HCT116 (cell line): Measurements from ENCODE around the gene DPF3. TPM values are rescaled to one million over a fixed set of nuclear protein-coding genes. Genes with fewer than 3 reads are reported as not detected.

Experiments used
- ATAC-seq: fragments of 200-7000 bp; cut with Tn5 transposase; 2 replicates; pipeline ENCODE4 v1.9.1; 2020; ENCODE audit warnings: mild to moderate bottlenecking, moderate library complexity
- BruUV-seq: library from RNA; stranded (reverse); fragments of 400-500 nt; replicated peaks from 2 replicates; lab custom pipeline; 2021; lab: Mats Ljungman, UMichigan
- CTCF ChIA-PET: fragments of 300-600 bp; sonication (Branson Sonifier 250); formaldehyde crosslinking; loops from one replicate; lab custom pipeline; 2021; ENCODE audit warnings: antibody characterized with exemption; lab: Charles Lee
- POLR2A ChIA-PET: fragments of 300-600, 350-600 bp; sonication (Branson Sonifier 250); formaldehyde crosslinking; loops from one replicate; lab custom pipeline; 2021; ENCODE audit warnings: antibody characterized with exemption; lab: Charles Lee
- RAD21 ChIA-PET, 2 experiments: fragments of 300-600 bp; sonication (Branson Sonifier 250); formaldehyde crosslinking; loops; one replicate each; lab custom pipeline; 2023; ENCODE audit warnings: low total read pairs in 2 of 2; ENCODE audit not compliant: uncharacterized antibody in 2 of 2, unreplicated experiment in 2 of 2, low non-redundant PET in 1 of 2; lab: Charles Lee
- DNase-seq: peaks from one replicate; pipeline ENCODE4 v3.0.0-alpha.2; 2010; ENCODE audit warnings: low read depth, low spot score
- H2AFZ ChIP-seq: fragments of 200-600 bp; shearing (Covaris generic), sonication (generic); 2 replicates; pipeline ENCODE4 v1.6.1; 2017; ENCODE audit warnings: low read depth, mixed run types, mixed read lengths, antibody characterized with exemption, low read length; ENCODE audit not compliant: poor library complexity, severe bottlenecking
- H3K27ac ChIP-seq: 2 replicates; pipeline ENCODE4 v1.5.1; 2012; ENCODE audit warnings: low read depth, low read length
- H3K27me3 ChIP-seq: fragments of 200-600 bp; sonication (generic); 2 replicates; pipeline ENCODE4 v1.6.1; 2016; ENCODE audit warnings: mixed run types, low read length, mixed read lengths; ENCODE audit not compliant: insufficient read depth
- H3K36me3 ChIP-seq, 2 experiments: fragments of 200-500 bp in 1 of 2; fragments of 200-600 bp in 1 of 2; sonication (Bioruptor generic) in 1 of 2; sonication (generic) in 1 of 2; 2 replicates each; pipeline versions ENCODE4 v1.5.1 to v1.6.1; 2014 to 2016; ENCODE audit warnings: low read length in 2 of 2, inconsistent platforms in 1 of 2, mixed read lengths in 1 of 2, mixed run types in 1 of 2; ENCODE audit not compliant: insufficient read depth in 2 of 2, control insufficient read depth in 1 of 2
- H3K4me1 ChIP-seq, 2 experiments: fragments of 200-600 bp in 1 of 2; sonication (generic) in 1 of 2; 2 replicates each; pipeline versions ENCODE4 v1.5.1 to v1.6.1; 2012 to 2017; ENCODE audit warnings: low read length in 2 of 2, inconsistent platforms in 1 of 2, mild to moderate bottlenecking in 1 of 2, mixed read lengths in 1 of 2, mixed run types in 1 of 2, moderate library complexity in 1 of 2; ENCODE audit not compliant: insufficient read depth in 2 of 2, control insufficient read depth in 1 of 2
- H3K4me2 ChIP-seq: fragments of 200-600 bp; sonication (generic); 2 replicates; pipeline ENCODE4 v1.6.1; 2017; ENCODE audit warnings: mixed run types, low read length, mixed read lengths
- H3K4me3 ChIP-seq, 2 experiments: fragments of 200-600 bp in 1 of 2; sonication (generic) in 1 of 2; replicated peaks in 1 of 2; 2 replicates each; pipeline ENCODE4 v1.5.1; 2011 to 2016; ENCODE audit warnings: low read length in 2 of 2, control low read depth in 1 of 2, low read depth in 1 of 2, mild to moderate bottlenecking in 1 of 2, mixed read lengths in 1 of 2, mixed run types in 1 of 2
- H3K79me2 ChIP-seq: fragments of 200-600 bp; sonication (generic); 2 replicates; pipeline ENCODE4 v1.6.1; 2017; ENCODE audit warnings: mild to moderate bottlenecking, mixed run types, low read length, moderate library complexity, mixed read lengths; ENCODE audit not compliant: insufficient read depth
- H3K9ac ChIP-seq: fragments of 200-600 bp; sonication (generic); 2 replicates; pipeline ENCODE4 v1.6.1; 2016; ENCODE audit warnings: low read length, mixed read lengths
- H3K9me2 ChIP-seq: fragments of 200-600 bp; sonication (generic), shearing (Covaris generic); 2 replicates; pipeline ENCODE4 v1.6.1; 2017; ENCODE audit warnings: mixed run types, mild to moderate bottlenecking, moderate library complexity; ENCODE audit not compliant: insufficient read depth
- H3K9me3 ChIP-seq, 2 experiments: fragments of 200-500 bp in 1 of 2; fragments of 200-600 bp in 1 of 2; sonication (Bioruptor generic) in 1 of 2; sonication (generic) in 1 of 2; 2 replicates each; pipeline ENCODE4 v1.6.1; 2014 to 2017; ENCODE audit warnings: low read length in 2 of 2, mixed read lengths in 2 of 2, inconsistent platforms in 1 of 2, low read depth in 1 of 2, mild to moderate bottlenecking in 1 of 2, mixed run types in 1 of 2, moderate library complexity in 1 of 2; ENCODE audit not compliant: control insufficient read depth in 1 of 2, insufficient read depth in 1 of 2
- H4K20me1 ChIP-seq: fragments of 200-600 bp; sonication (generic), shearing (Covaris generic); 2 replicates; pipeline ENCODE4 v1.6.1; 2017; ENCODE audit warnings: mixed run types, mild to moderate bottlenecking, moderate library complexity; ENCODE audit not compliant: insufficient read depth
- ATF3 ChIP-seq: IDR thresholded peaks from 2 replicates; pipeline ENCODE4 v1.6.1; 2012
- CEBPB ChIP-seq: IDR thresholded peaks from 2 replicates; pipeline ENCODE4 v1.6.1; 2012; ENCODE audit warnings: low read depth
- CTCF ChIP-seq, 3 experiments: fragments of 200-600 bp in 1 of 3; sonication (generic) in 1 of 3; IDR thresholded peaks in 2 of 3; conservative IDR thresholded peaks in 1 of 3; 2 replicates each; pipeline ENCODE4 v1.5.1; 2012 to 2017; ENCODE audit warnings: low read depth in 2 of 3, low read length in 2 of 3, antibody characterized with exemption in 1 of 3, borderline replicate concordance in 1 of 3, control low read depth in 1 of 3, mild to moderate bottlenecking in 1 of 3, mixed read lengths in 1 of 3, mixed run types in 1 of 3, moderate library complexity in 1 of 3; ENCODE audit not compliant: insufficient read depth in 1 of 3
- ELF1 ChIP-seq: IDR thresholded peaks from 2 replicates; pipeline ENCODE4 v1.6.1; 2012; ENCODE audit warnings: low read depth, borderline replicate concordance
- JUND ChIP-seq: IDR thresholded peaks from 2 replicates; pipeline ENCODE4 v1.6.1; 2012
- POLR2A ChIP-seq: IDR thresholded peaks from 2 replicates; pipeline ENCODE4 v1.7.0; 2011; ENCODE audit warnings: borderline replicate concordance; ENCODE audit not compliant: insufficient read depth, insufficient read length; ENCODE audit errors: extremely low read depth
- POLR2AphosphoS5 ChIP-seq: IDR thresholded peaks from 2 replicates; pipeline ENCODE4 v1.6.1; 2011; ENCODE audit warnings: mild to moderate bottlenecking, low read depth, low read length, moderate library complexity
- SIN3A ChIP-seq: IDR thresholded peaks from 2 replicates; pipeline ENCODE4 v1.6.1; 2012; ENCODE audit warnings: low read depth
- SP1 ChIP-seq: IDR thresholded peaks from 2 replicates; pipeline ENCODE4 v1.6.1; 2012; ENCODE audit warnings: low read depth
- ZNF274 ChIP-seq: fragments of 200-500 bp; sonication (Bioruptor generic); IDR thresholded peaks from 2 replicates; pipeline ENCODE4 v1.6.1; 2014; ENCODE audit warnings: mild to moderate bottlenecking, low read depth, low read length, inconsistent platforms
- intact Hi-C: fragments of 100-400 bp; cut with micrococcal nuclease; formaldehyde crosslinking; loops from 2 replicates; pipeline ENCODE4 v1.10.0; 2022
- total RNA-seq: library from RNA; stranded (reverse); gene quantifications from one replicate; pipeline ENCODE4 v1.2.1, GENCODE V29; 2021; ENCODE audit not compliant: unreplicated experiment

The DPF3 gene
- total RNA-seq, 1 experiment from 2014 or later = 0.27 TPM

- BruUV-seq = no TSS peak
- H3K27me3 ChIP-seq = peaks cover 6% of the 10 kb centered on the region; the same call in 1 of the 2 replicates
These were observed 17.2 kb downstream of the DPF3 start for GRCh38 chr14:72876710-72877063.

More at GRCh38 chr14:72876710-72877063, 17.2 kb downstream of the DPF3 start:
- no peak for ATAC-seq
- TF ChIP-seq CEBPB (no peak), ATF3 (no peak), ZNF274 (no peak), CTCF (IDR thresholded peaks at IDR 0.05 in 2 of 3, conservative IDR thresholded peaks at IDR 0.05 in 1 of 3; ENCODE audit: borderline replicate concordance in 1 of 3, insufficient read depth in 1 of 3, low read depth in 2 of 3, low read length in 2 of 3) (no peak), POLR2AphosphoS5 (no peak), SIN3A (no peak), ELF1 (no peak), POLR2A (no peak), SP1 (no peak), JUND (no peak)
- POLR2A ChIA-PET = no interaction called here
- H3K4me2 ChIP-seq = no peak overlapping the region
- no peaks in the 10 kb centered on the region for H3K79me2 ChIP-seq
- H3K27ac ChIP-seq = no peak overlapping the region
- no peaks in the 10 kb centered on the region for H3K9me3 ChIP-seq
- no peaks in the 10 kb centered on the region for H3K4me1 ChIP-seq
- no peak overlapping the region for H3K9ac ChIP-seq
- CTCF ChIA-PET = no interaction called here
- H2AFZ ChIP-seq = no peak overlapping the region
- no peaks in the 10 kb centered on the region for H3K36me3 ChIP-seq
- H4K20me1 ChIP-seq = no peaks in the 10 kb centered on the region
- no peak overlapping the region for H3K4me3 ChIP-seq
- intact Hi-C loops = no loop called here
- no peaks in the 10 kb centered on the region for H3K9me2 ChIP-seq
- no peak for DNase-seq
- RAD21 ChIA-PET = no interaction called here
